Lung microvascular endothelial cell (primary cell): ENCODE measurements around the gene TMUB1. TPM values are rescaled to one million over a fixed set of nuclear protein-coding genes. Genes with fewer than 3 reads are reported as not detected.

Experiments used
- DNase-seq, 2 donors: peaks; one replicate each; pipeline versions ENCODE4 v3.0.0 to v3.0.0-alpha.2; 2010; ENCODE audit warnings: low read depth in 2 of 2
- total RNA-seq: library from RNA; depleted of rRNA; stranded (reverse); fragments of >200 nt; gene quantifications from 2 replicates; pipeline ENCODE4 v1.2.1, GENCODE V29; 2014

Gene TMUB1
- total RNA-seq, 1 donor from 2014 or later = 16.9 TPM

DNA sequence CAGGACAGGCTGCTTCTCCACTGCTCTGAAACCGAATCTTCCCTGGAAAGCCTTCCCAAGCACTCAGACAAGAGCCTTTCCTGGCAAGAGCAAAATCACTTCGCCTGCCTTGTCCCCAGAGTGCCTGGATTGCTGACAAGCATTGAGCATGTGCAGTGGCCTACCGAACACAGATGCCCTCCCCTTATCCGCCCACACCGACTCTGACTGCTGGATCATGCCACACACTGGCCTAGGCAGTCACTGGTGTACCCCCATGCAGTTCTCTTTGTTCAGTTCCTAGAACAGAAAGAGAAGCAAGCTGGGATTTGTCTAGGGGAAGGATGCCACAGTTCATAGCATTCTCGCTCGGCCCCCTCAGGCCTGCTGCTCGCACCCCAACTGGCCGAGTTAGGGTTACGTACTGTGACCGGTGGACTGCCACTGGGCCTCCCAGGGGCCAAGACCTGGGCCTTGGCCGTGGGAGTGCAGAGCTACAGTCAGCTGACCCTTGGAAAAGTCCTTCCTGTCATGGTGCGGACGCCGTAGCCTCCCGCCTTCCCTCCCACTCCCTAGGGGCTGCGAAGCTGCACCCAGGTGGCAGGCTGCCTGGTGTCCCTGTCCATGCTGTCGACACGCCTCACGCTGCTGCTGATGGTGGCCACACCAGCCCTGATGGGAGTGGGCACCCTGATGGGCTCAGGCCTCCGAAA lies 48.1 kb downstream of the TMUB1 start:
- no peak for DNase-seq

DNA sequence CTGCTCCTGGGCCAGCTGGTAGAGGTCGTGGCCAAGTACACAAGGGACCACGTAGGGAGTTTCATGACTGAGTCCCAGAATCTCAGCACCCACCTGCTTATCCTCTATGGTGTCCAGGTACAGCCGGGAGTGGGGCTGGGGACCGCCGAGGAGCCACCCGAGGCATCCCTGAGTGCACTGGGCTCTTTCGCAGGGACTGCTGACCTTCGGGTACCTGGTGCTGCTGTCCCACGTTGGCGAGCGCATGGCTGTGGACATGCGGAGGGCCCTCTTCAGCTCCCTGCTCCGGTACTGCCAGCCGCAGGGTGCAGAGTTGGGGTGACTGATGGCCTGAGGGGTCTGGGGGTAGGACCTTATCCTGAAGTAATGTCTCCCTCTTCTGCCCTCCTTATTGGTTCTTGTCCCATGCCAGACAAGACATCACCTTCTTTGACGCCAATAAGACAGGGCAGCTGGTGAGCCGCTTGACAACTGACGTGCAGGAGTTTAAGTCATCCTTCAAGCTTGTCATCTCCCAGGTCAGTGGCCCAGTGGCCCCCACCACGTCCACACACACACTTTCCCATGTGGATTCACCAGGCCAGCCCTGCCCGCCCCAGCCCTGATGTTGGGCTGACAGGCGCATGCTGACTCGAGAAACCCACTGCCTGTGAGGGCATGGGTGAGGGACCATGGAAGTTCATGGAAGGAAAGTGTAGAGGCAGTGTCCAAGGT lies 48.8 kb downstream of the TMUB1 start:
- DNase-seq = no peak

DNA sequence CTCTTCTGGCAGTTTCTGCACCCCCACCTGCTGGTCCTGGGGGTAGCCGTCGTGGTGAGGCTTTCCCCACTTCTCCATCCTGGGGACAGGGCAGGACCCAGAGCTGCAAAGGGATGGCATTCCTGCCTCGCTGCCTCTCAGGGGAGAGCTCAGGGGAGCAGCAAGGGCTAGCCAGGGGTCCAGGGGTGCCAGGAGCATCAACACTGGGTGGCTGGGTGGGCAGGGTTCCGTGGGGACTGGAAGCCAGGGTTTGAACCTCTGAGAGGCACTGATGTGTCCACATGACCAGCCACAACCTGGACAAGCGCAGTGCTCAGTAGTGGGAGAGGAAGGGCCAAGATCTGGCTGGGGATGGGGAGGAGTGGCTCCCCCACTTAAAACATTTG lies 49.4 kb downstream of the TMUB1 start:
- DNase-seq = no peak

DNA sequence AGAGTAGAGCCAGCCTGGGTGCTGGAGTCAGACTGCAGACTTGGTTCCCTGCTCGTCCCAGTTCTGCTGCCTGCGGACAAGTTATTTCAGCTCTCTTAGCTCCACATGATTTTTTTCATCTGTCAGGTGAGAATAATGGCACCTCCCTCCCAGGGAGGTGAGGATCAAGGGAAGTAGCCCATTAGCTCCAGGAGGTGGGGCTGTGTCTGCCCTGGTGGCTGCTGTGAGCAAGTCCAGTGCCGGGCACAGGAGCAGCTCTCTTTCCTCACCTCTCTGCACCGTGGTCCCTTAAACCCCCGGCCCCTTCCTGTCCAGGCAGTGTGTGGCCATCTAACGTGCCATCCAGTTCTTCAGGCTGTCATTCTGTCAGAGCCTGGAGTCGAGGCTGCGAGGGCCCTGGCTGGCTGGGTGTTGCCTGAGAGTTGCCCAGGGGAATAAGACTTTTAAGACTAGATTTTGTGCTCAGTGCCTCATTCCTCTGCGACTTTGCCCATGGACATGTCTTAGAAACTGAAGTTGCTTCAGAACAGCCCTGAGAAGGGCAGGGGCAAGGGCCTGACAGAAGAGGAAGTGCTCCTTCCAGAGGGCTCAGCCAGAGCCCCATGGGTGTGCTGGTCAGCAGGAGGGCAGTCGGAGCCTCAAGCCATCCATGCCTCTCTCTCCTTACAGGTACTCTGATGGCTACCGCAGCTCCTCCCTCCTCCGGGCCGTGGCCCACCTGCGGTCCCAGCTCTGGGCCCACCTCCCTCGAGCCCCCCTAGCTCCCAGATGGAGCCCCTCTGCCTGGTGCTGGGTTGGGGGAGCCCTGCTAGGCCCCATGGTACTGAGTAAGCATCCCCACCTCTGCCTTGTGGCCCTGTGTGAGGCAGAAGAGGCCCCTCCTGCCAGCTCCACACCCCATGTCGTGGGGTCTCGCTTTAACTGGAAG lies 50.1 kb downstream of the TMUB1 start:
- no peak for DNase-seq

Other genes with a start within 250 kb of the TMUB1 start
- gene AOC1, start 231.0 kb downstream of the TMUB1 start, total RNA-seq = not detected in 2 replicates
- under 0.01 TPM in 1 of 2 replicates, not detected in the other for gene KCNH2, start 105.2 kb downstream of the TMUB1 start, total RNA-seq
- gene NOS3, start 92.5 kb downstream of the TMUB1 start, total RNA-seq = 25.0 and 30.5 TPM in 2 replicates
- under 0.01 TPM in 1 of 2 replicates, not detected in the other for gene ATG9B, start 59.0 kb downstream of the TMUB1 start, total RNA-seq
- 10.2 and 10.3 TPM in 2 replicates for gene ABCB8, start 55.0 kb downstream of the TMUB1 start, total RNA-seq
- gene ASIC3, start 35.0 kb downstream of the TMUB1 start, total RNA-seq = under 0.01 and 0.40 TPM in 2 replicates
- gene CDK5, start 25.6 kb downstream of the TMUB1 start, total RNA-seq = 15.9 and 17.4 TPM in 2 replicates
- 39.4 and 72.8 TPM in 2 replicates for gene SLC4A2, start 23.9 kb downstream of the TMUB1 start, total RNA-seq
- 36.0 and 38.9 TPM in 2 replicates for gene FASTK, start 2.7 kb downstream of the TMUB1 start, total RNA-seq
- 35.1 and 62.5 TPM in 2 replicates for gene AGAP3, start 3.0 kb upstream of the TMUB1 start, total RNA-seq
- not detected in 2 replicates for gene GBX1, start 84.2 kb upstream of the TMUB1 start, total RNA-seq
- gene ASB10, start 103.8 kb upstream of the TMUB1 start, total RNA-seq = not detected in 2 replicates
- gene H2BK1, start 127.0 kb upstream of the TMUB1 start, total RNA-seq = not detected in 2 replicates
- gene ABCF2, start 143.7 kb upstream of the TMUB1 start, total RNA-seq = 37.0 and 39.5 TPM in 2 replicates
- gene CHPF2, start 149.0 kb upstream of the TMUB1 start, total RNA-seq = 31.2 and 31.7 TPM in 2 replicates
- gene SMARCD3, start 165.2 kb upstream of the TMUB1 start, total RNA-seq = 0.79 and 2.0 TPM in 2 replicates